ENCODE measurements around the gene TTYH3. TPM values are rescaled to one million over a fixed set of nuclear protein-coding genes. Genes with fewer than 3 reads are reported as not detected.

The TTYH3 gene
- total and polyA plus RNA-seq, 2 of the 13 experiments (the other 11 are each of a cell fraction or from before 2014, with no cell fraction given), result 26.3 to 50.0 TPM

DNA sequence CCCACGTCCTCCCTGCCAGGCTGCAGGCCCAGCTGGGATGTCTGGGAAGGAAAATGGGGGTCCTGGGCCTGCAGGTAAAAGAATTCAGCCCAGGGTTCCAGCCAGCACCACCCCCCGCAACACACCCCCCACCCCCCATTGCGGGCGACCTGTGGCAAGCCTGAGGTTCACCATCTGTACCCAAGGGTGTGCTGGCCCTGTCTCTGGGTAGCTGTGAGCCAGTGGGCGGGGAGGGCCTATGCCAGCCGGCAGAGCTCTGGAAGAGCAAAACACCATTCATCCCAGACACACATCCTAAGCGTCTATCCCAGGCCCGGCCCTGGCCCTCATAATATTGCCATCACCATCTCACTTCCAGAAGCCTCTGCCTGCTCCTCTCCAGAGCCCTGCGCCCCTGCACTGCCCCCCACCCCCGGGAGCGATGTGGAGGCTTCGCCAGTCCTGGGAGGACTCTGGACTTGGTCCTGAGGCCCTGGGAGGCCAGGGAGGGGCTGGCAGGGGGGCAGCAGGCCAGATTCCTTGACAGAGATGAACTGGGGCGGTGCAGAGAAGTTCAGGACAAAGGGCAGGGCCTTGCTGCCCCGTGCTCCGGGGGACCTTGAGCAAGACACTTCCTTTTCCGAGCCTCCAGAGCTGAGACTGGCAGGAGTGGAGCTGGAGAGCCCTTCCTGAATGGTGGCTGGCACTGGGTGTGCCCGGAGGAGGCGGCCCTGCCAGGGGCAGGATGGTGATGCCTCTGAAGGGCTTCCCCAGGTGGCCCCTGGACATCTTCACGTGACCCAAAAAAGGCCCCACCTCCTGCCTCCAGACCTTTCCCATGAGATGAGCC, 8.7 kb upstream of the TTYH3 start (continued):
- no peak for TF ChIP-seq GLI4 (CRISPR knock-in tag; IDR thresholded peaks at IDR 0.05; ENCODE audit: borderline replicate concordance)
- TF ChIP-seq POLR2A (IDR thresholded peaks at IDR 0.05; ENCODE audit: insufficient read depth in 1 of 2, low read depth in 2 of 2, low read length in 2 of 2), result no peak
- TF ChIP-seq, protein P1, sequence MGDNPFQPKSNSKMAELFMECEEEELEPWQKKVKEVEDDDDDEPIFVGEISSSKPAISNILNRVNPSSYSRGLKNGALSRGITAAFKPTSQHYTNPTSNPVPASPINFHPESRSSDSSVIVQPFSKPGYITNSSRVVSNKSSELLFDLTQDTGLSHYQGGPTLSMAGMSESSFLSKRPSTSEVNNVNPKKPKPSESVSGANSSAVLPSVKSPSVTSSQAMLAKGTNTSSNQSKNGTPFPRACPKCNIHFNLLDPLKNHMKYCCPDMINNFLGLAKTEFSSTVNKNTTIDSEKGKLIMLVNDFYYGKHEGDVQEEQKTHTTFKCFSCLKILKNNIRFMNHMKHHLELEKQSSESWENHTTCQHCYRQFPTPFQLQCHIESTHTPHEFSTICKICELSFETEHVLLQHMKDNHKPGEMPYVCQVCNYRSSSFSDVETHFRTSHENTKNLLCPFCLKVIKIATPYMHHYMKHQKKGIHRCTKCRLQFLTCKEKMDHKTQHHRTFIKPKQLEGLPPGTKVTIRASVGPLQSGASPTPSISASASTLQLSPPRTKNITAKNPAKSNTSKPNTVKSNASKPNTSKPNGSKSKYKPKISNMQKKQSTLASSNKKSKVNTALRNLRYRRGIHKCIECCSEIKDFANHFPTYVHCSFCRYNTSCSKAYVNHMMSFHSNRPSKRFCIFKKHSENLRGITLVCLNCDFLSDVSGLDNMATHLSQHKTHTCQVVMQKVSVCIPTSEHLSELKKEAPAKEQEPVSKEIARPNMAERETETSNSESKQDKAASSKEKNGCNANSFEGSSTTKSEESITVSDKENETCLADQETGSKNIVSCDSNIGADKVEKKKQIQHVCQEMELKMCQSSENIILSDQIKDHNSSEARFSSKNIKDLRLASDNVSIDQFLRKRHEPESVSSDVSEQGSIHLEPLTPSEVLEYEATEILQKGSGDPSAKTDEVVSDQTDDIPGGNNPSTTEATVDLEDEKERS (CRISPR knock-in tag; IDR thresholded peaks at IDR 0.05), result no peak
- TF ChIP-seq SP140L (CRISPR knock-in tag; IDR thresholded peaks at IDR 0.05; ENCODE audit: borderline replicate concordance), result no peak
- TF ChIP-seq ZNF251 (CRISPR knock-in tag; IDR thresholded peaks at IDR 0.05), result no peak
- no peak for TF ChIP-seq SOX6 (IDR thresholded peaks at IDR 0.05)
- peak; percentile 89 for TF ChIP-seq SOX6 (CRISPR knock-in tag; IDR thresholded peaks at IDR 0.05)
- no peak for TF ChIP-seq DNMT1 (CRISPR knock-in tag; IDR thresholded peaks at IDR 0.05)
- no peak for TF ChIP-seq SIN3B (IDR thresholded peaks at IDR 0.05; ENCODE audit: low read length)
- TF ChIP-seq ZNF616 (CRISPR knock-in tag; IDR thresholded peaks at IDR 0.05; ENCODE audit: low read depth), result no peak
- TF ChIP-seq, protein P2, sequence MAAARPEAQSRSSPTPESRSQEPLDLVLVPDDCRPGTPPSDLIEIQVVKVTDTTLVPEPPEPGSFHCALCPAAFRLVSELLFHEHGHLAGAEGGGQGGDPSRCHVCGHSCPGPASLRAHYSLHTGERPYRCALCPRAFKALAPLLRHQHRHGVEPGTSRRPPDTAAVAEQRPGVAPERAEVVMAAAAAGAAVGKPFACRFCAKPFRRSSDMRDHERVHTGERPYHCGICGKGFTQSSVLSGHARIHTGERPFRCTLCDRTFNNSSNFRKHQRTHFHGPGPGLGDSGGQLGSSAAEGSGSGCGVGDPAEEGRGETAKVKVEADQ (CRISPR knock-in tag; IDR thresholded peaks at IDR 0.05; ENCODE audit: borderline replicate concordance), result no peak; the same call in 1 of the 2 replicates
- TF ChIP-seq SNAPC4 (CRISPR knock-in tag; IDR thresholded peaks at IDR 0.05), result peak; percentile 83; the same call in 1 of the 2 replicates
- TF ChIP-seq ZNF770 (CRISPR knock-in tag; IDR thresholded peaks at IDR 0.05), result peak; percentile 83
- TF ChIP-seq NPAS2 (CRISPR knock-in tag; IDR thresholded peaks at IDR 0.05; ENCODE audit: borderline replicate concordance), result no peak
- TF ChIP-seq, protein P3, sequence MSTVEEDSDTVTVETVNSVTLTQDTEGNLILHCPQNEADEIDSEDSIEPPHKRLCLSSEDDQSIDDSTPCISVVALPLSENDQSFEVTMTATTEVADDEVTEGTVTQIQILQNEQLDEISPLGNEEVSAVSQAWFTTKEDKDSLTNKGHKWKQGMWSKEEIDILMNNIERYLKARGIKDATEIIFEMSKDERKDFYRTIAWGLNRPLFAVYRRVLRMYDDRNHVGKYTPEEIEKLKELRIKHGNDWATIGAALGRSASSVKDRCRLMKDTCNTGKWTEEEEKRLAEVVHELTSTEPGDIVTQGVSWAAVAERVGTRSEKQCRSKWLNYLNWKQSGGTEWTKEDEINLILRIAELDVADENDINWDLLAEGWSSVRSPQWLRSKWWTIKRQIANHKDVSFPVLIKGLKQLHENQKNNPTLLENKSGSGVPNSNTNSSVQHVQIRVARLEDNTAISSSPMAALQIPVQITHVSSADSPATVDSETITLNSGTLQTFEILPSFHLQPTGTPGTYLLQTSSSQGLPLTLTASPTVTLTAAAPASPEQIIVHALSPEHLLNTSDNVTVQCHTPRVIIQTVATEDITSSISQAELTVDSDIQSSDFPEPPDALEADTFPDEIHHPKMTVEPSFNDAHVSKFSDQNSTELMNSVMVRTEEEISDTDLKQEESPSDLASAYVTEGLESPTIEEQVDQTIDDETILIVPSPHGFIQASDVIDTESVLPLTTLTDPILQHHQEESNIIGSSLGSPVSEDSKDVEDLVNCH (CRISPR knock-in tag; IDR thresholded peaks at IDR 0.05), result no peak

Data from HepG2 (cell line).